HEK293 (cell line): ENCODE data around the gene ABCF2.

Source experiments
- KLF10 ChIP-seq: fragments of 450-650 bp; IDR thresholded peaks from 2 replicates; pipeline ENCODE4 v1.5.1; 2018; ENCODE audit warnings: missing biosample characterization, mild to moderate bottlenecking, missing genetic modification characterization
- KLF7 ChIP-seq: fragments of 450-650 bp; formaldehyde crosslinking; IDR thresholded peaks from 2 replicates; pipeline ENCODE4 v1.5.1; 2016; ENCODE audit warnings: missing biosample characterization, missing genetic modification characterization, borderline replicate concordance
- KLF9 ChIP-seq: fragments of 450-650 bp; formaldehyde crosslinking; IDR thresholded peaks from 2 replicates; pipeline ENCODE4 v1.5.1; 2016; ENCODE audit warnings: missing biosample characterization, missing genetic modification characterization, low read depth
- MZF1 ChIP-seq: fragments of 450-650 bp; formaldehyde crosslinking; IDR thresholded peaks from 2 replicates; pipeline ENCODE4 v1.5.1; 2017; ENCODE audit warnings: missing biosample characterization, missing genetic modification characterization, borderline replicate concordance
- OSR2 ChIP-seq: fragments of 450-650 bp; formaldehyde crosslinking; IDR thresholded peaks from 2 replicates; pipeline ENCODE4 v1.5.1; 2016; ENCODE audit warnings: missing biosample characterization, missing genetic modification characterization
- PATZ1 ChIP-seq: fragments of 450-650 bp; formaldehyde crosslinking; IDR thresholded peaks from 2 replicates; pipeline ENCODE4 v1.5.1; 2016; ENCODE audit warnings: missing biosample characterization, missing genetic modification characterization
- PRDM10 ChIP-seq: fragments of 450-650 bp; formaldehyde crosslinking; IDR thresholded peaks from 2 replicates; pipeline ENCODE4 v1.5.1; 2016; ENCODE audit warnings: missing biosample characterization, missing genetic modification characterization
- PRDM4 ChIP-seq: fragments of 450-650 bp; formaldehyde crosslinking; IDR thresholded peaks from 2 replicates; pipeline ENCODE4 v1.5.1; 2017; ENCODE audit warnings: missing biosample characterization, missing genetic modification characterization
- SCRT2 ChIP-seq: fragments of 450-650 bp; formaldehyde crosslinking; IDR thresholded peaks from 2 replicates; pipeline ENCODE4 v1.5.1; 2016; ENCODE audit warnings: missing biosample characterization, missing genetic modification characterization
- SP2 ChIP-seq: fragments of 450-650 bp; formaldehyde crosslinking; IDR thresholded peaks from 2 replicates; pipeline ENCODE4 v1.5.1; 2016; ENCODE audit warnings: missing biosample characterization, missing genetic modification characterization
- ZNF24 ChIP-seq: fragments of 450-650 bp; formaldehyde crosslinking; IDR thresholded peaks from 2 replicates; pipeline ENCODE4 v1.5.1; 2016; ENCODE audit warnings: missing biosample characterization, missing genetic modification characterization
- ZNF280D ChIP-seq: fragments of 450-650 bp; formaldehyde crosslinking; IDR thresholded peaks from 2 replicates; pipeline ENCODE4 v1.5.1; 2016; ENCODE audit warnings: missing biosample characterization, missing genetic modification characterization
- ZNF341 ChIP-seq: fragments of 450-650 bp; formaldehyde crosslinking; IDR thresholded peaks from 2 replicates; pipeline ENCODE4; 2016; ENCODE audit warnings: low read depth, missing biosample characterization, missing genetic modification characterization
- ZNF404 ChIP-seq: fragments of 450-650 bp; formaldehyde crosslinking; IDR thresholded peaks from 2 replicates; pipeline ENCODE4 v1.5.1; 2017; ENCODE audit warnings: missing biosample characterization, missing genetic modification characterization
- ZNF549 ChIP-seq: fragments of 450-650 bp; IDR thresholded peaks from 2 replicates; pipeline ENCODE4 v1.5.1; 2018; ENCODE audit warnings: missing biosample characterization, missing genetic modification characterization, mild to moderate bottlenecking, inconsistent platforms, moderate library complexity
- ZNF837 ChIP-seq: fragments of 450-650 bp; formaldehyde crosslinking; IDR thresholded peaks from 2 replicates; pipeline ENCODE4 v1.5.1; 2016; ENCODE audit warnings: missing biosample characterization, missing genetic modification characterization
- ZNF843 ChIP-seq: fragments of 450-650 bp; formaldehyde crosslinking; IDR thresholded peaks from 2 replicates; pipeline ENCODE4 v1.5.1; 2016; ENCODE audit warnings: missing biosample characterization, missing genetic modification characterization

The ABCF2 gene

GRCh38 chr7:151206914-151207313, 20.1 kb downstream of the ABCF2 start (continued):
- TF ChIP-seq PRDM4 (tag by site-specific recombination) (0 out of 2 replicates have a peak, but pooled peaks have one; percentile 8), ZNF24 (tag by site-specific recombination) (no peak), SCRT2 (tag by site-specific recombination) (no peak), PATZ1 (no peak), ZNF843 (tag by site-specific recombination) (no peak), OSR2 (tag by site-specific recombination) (0 out of 2 replicates have a peak, but pooled peaks have one; percentile 12), KLF10 (tag by site-specific recombination) (no peak), PRDM10 (tag by site-specific recombination) (peak; percentile 87), KLF7 (tag by site-specific recombination) (peak; percentile 55; the same call in 1 of the 2 replicates), ZNF837 (no peak), ZNF280D (tag by site-specific recombination) (no peak), MZF1 (tag by site-specific recombination) (no peak), ZNF341 (tag by site-specific recombination) (no peak), KLF9 (tag by site-specific recombination) (peak; percentile 11; the same call in 1 of the 2 replicates), ZNF549 (no peak), ZNF404 (no peak), SP2 (peak; percentile 70)
